Ovary (tissue), 3 donors: Measurements from ENCODE around the gene NHERF1.

Experiments
- CTCF ChIP-seq, 3 donors: fragments of 450-650 bp in 2 of 3; fragments of 200-600 bp in 1 of 3; IDR thresholded peaks; one replicate each; pipeline versions ENCODE4 v1.5.1 to v1.8.0; 2016 to 2022; ENCODE audit warnings: antibody characterized with exemption in 3 of 3, mild to moderate bottlenecking in 1 of 3
- EP300 ChIP-seq: sonication (generic); formaldehyde crosslinking; IDR thresholded peaks from one replicate; pipeline ENCODE4 v1.6.1; 2017; ENCODE audit warnings: antibody characterized with exemption
- donor health status: DM: no; HTN: no; CAD: no.

- no peak for TF ChIP-seq CTCF (IDR thresholded peaks at IDR 0.05)
- TF ChIP-seq EP300: no peak
Measured at GRCh38 chr17:74744349-74744713, 4.1 kb upstream of the NHERF1 start.
